MM.1S (cell line): Measurements from ENCODE around the gene KLHL8.

Experiments used
- DNase-seq: peaks from one replicate; pipeline ENCODE4 v3.0.0-alpha.2; 2015
- H2AFZ ChIP-seq: fragments of 300-600 bp; sonication (generic); 2 replicates; pipeline ENCODE4 v1.6.0; 2016; ENCODE audit warnings: antibody characterized with exemption, low read length
- H3F3A ChIP-seq: fragments of 300-600 bp; sonication (generic); 2 replicates; pipeline ENCODE4 v1.6.1; 2016; ENCODE audit warnings: mild to moderate bottlenecking, antibody characterized with exemption, low read length, moderate library complexity, mixed read lengths; ENCODE audit not compliant: insufficient read depth
- H3K27ac ChIP-seq: fragments of 300-600 bp; sonication (generic); 2 replicates; pipeline ENCODE4 v1.5.1; 2016; ENCODE audit warnings: mild to moderate bottlenecking, low read length
- H3K27me3 ChIP-seq: fragments of 300-600 bp; sonication (generic); replicated peaks from 2 replicates; pipeline ENCODE4 v1.6.0; 2016; ENCODE audit warnings: low read length; ENCODE audit not compliant: insufficient read depth
- H3K36me3 ChIP-seq: fragments of 300-600 bp; sonication (generic); replicated peaks from 2 replicates; pipeline ENCODE4 v1.6.1; 2016; ENCODE audit warnings: mild to moderate bottlenecking, low read length, mixed read lengths; ENCODE audit not compliant: insufficient read depth
- H3K4me1 ChIP-seq: fragments of 300-600 bp; sonication (generic); 2 replicates; pipeline ENCODE4 v1.6.1; 2016; ENCODE audit warnings: low read length, mixed read lengths
- H3K4me2 ChIP-seq: fragments of 300-600 bp; sonication (generic); 2 replicates; pipeline ENCODE4 v1.6.0; 2016; ENCODE audit warnings: low read depth, low read length
- H3K4me3 ChIP-seq: fragments of 300-600 bp; sonication (generic); 2 replicates; pipeline ENCODE4 v1.5.1; 2016; ENCODE audit warnings: low read length, mixed read lengths
- H3K79me2 ChIP-seq: fragments of 300-600 bp; sonication (generic); 2 replicates; pipeline ENCODE4 v1.6.1; 2016; ENCODE audit warnings: mixed run types, low read length, mixed read lengths
- H3K9ac ChIP-seq: fragments of 300-600 bp; sonication (generic); 2 replicates; pipeline ENCODE4 v1.6.1; 2016; ENCODE audit warnings: low read length, mixed read lengths
- H3K9me2 ChIP-seq: fragments of 300-600 bp; sonication (generic); replicated peaks from 2 replicates; pipeline ENCODE4 v1.6.1; 2016; ENCODE audit warnings: mild to moderate bottlenecking, low read length, mixed read lengths; ENCODE audit not compliant: insufficient read depth
- H3K9me3 ChIP-seq: fragments of 300-600 bp; sonication (generic); replicated peaks from 2 replicates; pipeline ENCODE4 v1.6.1; 2016; ENCODE audit warnings: mild to moderate bottlenecking, low read length, mixed read lengths; ENCODE audit not compliant: insufficient read depth
- H4K20me1 ChIP-seq: fragments of 300-600 bp; sonication (generic); 2 replicates; pipeline ENCODE4 v1.6.1; 2016; ENCODE audit warnings: mild to moderate bottlenecking, low read length, moderate library complexity, mixed read lengths; ENCODE audit not compliant: insufficient read depth
- CTCF ChIP-seq: fragments of 300-600 bp; sonication (generic); IDR thresholded peaks from 2 replicates; pipeline ENCODE4 v1.5.1; 2016; ENCODE audit warnings: antibody characterized with exemption, low read length, mixed read lengths
- EZH2 ChIP-seq: fragments of 300-600 bp; sonication (generic); optimal IDR thresholded peaks from 2 replicates; pipeline ENCODE3; 2017; ENCODE audit warnings: low read depth, mild to moderate bottlenecking, antibody characterized with exemption, low read length, mixed read lengths
- EZH2phosphoT487 ChIP-seq: fragments of 300-600 bp; sonication (generic); IDR thresholded peaks from 2 replicates; pipeline ENCODE4 v1.6.1; 2018; ENCODE audit warnings: antibody characterized with exemption, low read length

The KLHL8 gene

GRCh38 chr4:87250294-87250693 is 29.9 kb upstream of the KLHL8 start:
- no peaks in the 10 kb centered on the region for H3K9me2 ChIP-seq
- no peak overlapping the region for H2AFZ ChIP-seq
- H3K4me1 ChIP-seq, result no peaks in the 10 kb centered on the region
- H3K27me3 ChIP-seq, result 0 out of 2 replicates have a peak, but pooled peaks cover 3% of the 10 kb centered on the region
- no peak overlapping the region for H3K4me2 ChIP-seq
- DNase-seq, result no peak
- no peaks in the 10 kb centered on the region for H3K36me3 ChIP-seq
- no peak for TF ChIP-seq EZH2
- TF ChIP-seq CTCF, result no peak
- no peak for TF ChIP-seq EZH2phosphoT487
- no peak overlapping the region for H3K27ac ChIP-seq
- H3K4me3 ChIP-seq, result no peak overlapping the region
- no peaks in the 10 kb centered on the region for H4K20me1 ChIP-seq
- no peaks in the 10 kb centered on the region for H3F3A ChIP-seq
- H3K9me3 ChIP-seq, result no peaks in the 10 kb centered on the region
- no peak overlapping the region for H3K9ac ChIP-seq
- H3K79me2 ChIP-seq, result no peaks in the 10 kb centered on the region

GRCh38 chr4:87249332-87250019 is 29.1 kb upstream of the KLHL8 start:
- H3K36me3 ChIP-seq, result no peaks in the 10 kb centered on the region
- H2AFZ ChIP-seq, result no peak overlapping the region
- no peaks in the 10 kb centered on the region for H3K4me1 ChIP-seq
- H3K27ac ChIP-seq, result no peak overlapping the region
- H3K79me2 ChIP-seq, result no peaks in the 10 kb centered on the region
- H3K9me3 ChIP-seq, result no peaks in the 10 kb centered on the region
- H3K9ac ChIP-seq, result no peak overlapping the region
- no peaks in the 10 kb centered on the region for H3K9me2 ChIP-seq
- H3F3A ChIP-seq, result no peaks in the 10 kb centered on the region
- H3K4me3 ChIP-seq, result no peak overlapping the region
- no peak for TF ChIP-seq EZH2
- TF ChIP-seq EZH2phosphoT487, result no peak
- TF ChIP-seq CTCF, result no peak
- no peaks in the 10 kb centered on the region for H4K20me1 ChIP-seq
- no peak overlapping the region for H3K4me2 ChIP-seq
- 0 out of 2 replicates have a peak, but pooled peaks cover 3% of the 10 kb centered on the region for H3K27me3 ChIP-seq
- no peak for DNase-seq

- Histone ChIP-seq H4K20me1 (no peaks in the 10 kb centered on the region), H3K9me3 (no peaks in the 10 kb centered on the region), H3K4me2 (no peak overlapping the region), H3F3A (no peaks in the 10 kb centered on the region), H3K36me3 (no peaks in the 10 kb centered on the region), H3K27me3 (0 out of 2 replicates have a peak, but pooled peaks cover 3% of the 10 kb centered on the region), H3K9ac (no peak overlapping the region), H3K27ac (no peak overlapping the region), H3K9me2 (no peaks in the 10 kb centered on the region), H3K4me1 (no peaks in the 10 kb centered on the region), H3K4me3 (no peak overlapping the region), H3K79me2 (no peaks in the 10 kb centered on the region), H2AFZ (no peak overlapping the region)
- DNase-seq, result no peak
- TF ChIP-seq EZH2phosphoT487 (no peak), CTCF (no peak), EZH2 (no peak)
These were observed 23.1 kb upstream of the KLHL8 start for GRCh38 chr4:87243426-87244053.
